HCT116 (cell line): ENCODE results near the gene IL3RA. TPM values are rescaled to one million over a fixed set of nuclear protein-coding genes. Genes with fewer than 3 reads are reported as not detected.

Source experiments
- ATAC-seq: fragments of 200-7000 bp; cut with Tn5 transposase; 2 replicates; pipeline ENCODE4 v1.9.1; 2020; ENCODE audit warnings: mild to moderate bottlenecking, moderate library complexity
- BruUV-seq: library from RNA; stranded (reverse); fragments of 400-500 nt; replicated peaks from 2 replicates; lab custom pipeline; 2021; lab: Mats Ljungman, UMichigan
- CTCF ChIA-PET: fragments of 300-600 bp; sonication (Branson Sonifier 250); formaldehyde crosslinking; loops from one replicate; lab custom pipeline; 2021; ENCODE audit warnings: antibody characterized with exemption; lab: Charles Lee
- POLR2A ChIA-PET: fragments of 300-600, 350-600 bp; sonication (Branson Sonifier 250); formaldehyde crosslinking; loops from one replicate; lab custom pipeline; 2021; ENCODE audit warnings: antibody characterized with exemption; lab: Charles Lee
- RAD21 ChIA-PET, 2 experiments: fragments of 300-600 bp; sonication (Branson Sonifier 250); formaldehyde crosslinking; loops; one replicate each; lab custom pipeline; 2023; ENCODE audit warnings: low total read pairs in 2 of 2; ENCODE audit not compliant: uncharacterized antibody in 2 of 2, unreplicated experiment in 2 of 2, low non-redundant PET in 1 of 2; lab: Charles Lee
- DNase-seq: peaks from one replicate; pipeline ENCODE4 v3.0.0-alpha.2; 2010; ENCODE audit warnings: low read depth, low spot score
- H2AFZ ChIP-seq: fragments of 200-600 bp; shearing (Covaris generic), sonication (generic); 2 replicates; pipeline ENCODE4 v1.6.1; 2017; ENCODE audit warnings: low read depth, mixed run types, mixed read lengths, antibody characterized with exemption, low read length; ENCODE audit not compliant: poor library complexity, severe bottlenecking
- H3K27ac ChIP-seq: 2 replicates; pipeline ENCODE4 v1.5.1; 2012; ENCODE audit warnings: low read depth, low read length
- H3K27me3 ChIP-seq: fragments of 200-600 bp; sonication (generic); 2 replicates; pipeline ENCODE4 v1.6.1; 2016; ENCODE audit warnings: mixed run types, low read length, mixed read lengths; ENCODE audit not compliant: insufficient read depth
- H3K36me3 ChIP-seq, 2 experiments: fragments of 200-500 bp in 1 of 2; fragments of 200-600 bp in 1 of 2; sonication (Bioruptor generic) in 1 of 2; sonication (generic) in 1 of 2; 2 replicates each; pipeline versions ENCODE4 v1.5.1 to v1.6.1; 2014 to 2016; ENCODE audit warnings: low read length in 2 of 2, inconsistent platforms in 1 of 2, mixed read lengths in 1 of 2, mixed run types in 1 of 2; ENCODE audit not compliant: insufficient read depth in 2 of 2, control insufficient read depth in 1 of 2
- H3K4me1 ChIP-seq, 2 experiments: fragments of 200-600 bp in 1 of 2; sonication (generic) in 1 of 2; 2 replicates each; pipeline versions ENCODE4 v1.5.1 to v1.6.1; 2012 to 2017; ENCODE audit warnings: low read length in 2 of 2, inconsistent platforms in 1 of 2, mild to moderate bottlenecking in 1 of 2, mixed read lengths in 1 of 2, mixed run types in 1 of 2, moderate library complexity in 1 of 2; ENCODE audit not compliant: insufficient read depth in 2 of 2, control insufficient read depth in 1 of 2
- H3K4me2 ChIP-seq: fragments of 200-600 bp; sonication (generic); 2 replicates; pipeline ENCODE4 v1.6.1; 2017; ENCODE audit warnings: mixed run types, low read length, mixed read lengths
- H3K4me3 ChIP-seq, 2 experiments: fragments of 200-600 bp in 1 of 2; sonication (generic) in 1 of 2; replicated peaks in 1 of 2; 2 replicates each; pipeline ENCODE4 v1.5.1; 2011 to 2016; ENCODE audit warnings: low read length in 2 of 2, control low read depth in 1 of 2, low read depth in 1 of 2, mild to moderate bottlenecking in 1 of 2, mixed read lengths in 1 of 2, mixed run types in 1 of 2
- H3K79me2 ChIP-seq: fragments of 200-600 bp; sonication (generic); 2 replicates; pipeline ENCODE4 v1.6.1; 2017; ENCODE audit warnings: mild to moderate bottlenecking, mixed run types, low read length, moderate library complexity, mixed read lengths; ENCODE audit not compliant: insufficient read depth
- H3K9ac ChIP-seq: fragments of 200-600 bp; sonication (generic); 2 replicates; pipeline ENCODE4 v1.6.1; 2016; ENCODE audit warnings: low read length, mixed read lengths
- H3K9me2 ChIP-seq: fragments of 200-600 bp; sonication (generic), shearing (Covaris generic); 2 replicates; pipeline ENCODE4 v1.6.1; 2017; ENCODE audit warnings: mixed run types, mild to moderate bottlenecking, moderate library complexity; ENCODE audit not compliant: insufficient read depth
- H3K9me3 ChIP-seq, 2 experiments: fragments of 200-500 bp in 1 of 2; fragments of 200-600 bp in 1 of 2; sonication (Bioruptor generic) in 1 of 2; sonication (generic) in 1 of 2; 2 replicates each; pipeline ENCODE4 v1.6.1; 2014 to 2017; ENCODE audit warnings: low read length in 2 of 2, mixed read lengths in 2 of 2, inconsistent platforms in 1 of 2, low read depth in 1 of 2, mild to moderate bottlenecking in 1 of 2, mixed run types in 1 of 2, moderate library complexity in 1 of 2; ENCODE audit not compliant: control insufficient read depth in 1 of 2, insufficient read depth in 1 of 2
- H4K20me1 ChIP-seq: fragments of 200-600 bp; sonication (generic), shearing (Covaris generic); 2 replicates; pipeline ENCODE4 v1.6.1; 2017; ENCODE audit warnings: mixed run types, mild to moderate bottlenecking, moderate library complexity; ENCODE audit not compliant: insufficient read depth
- ATF3 ChIP-seq: IDR thresholded peaks from 2 replicates; pipeline ENCODE4 v1.6.1; 2012
- CBX3 ChIP-seq: IDR thresholded peaks from 2 replicates; pipeline ENCODE4 v1.6.1; 2012; ENCODE audit warnings: low read depth
- CEBPB ChIP-seq: IDR thresholded peaks from 2 replicates; pipeline ENCODE4 v1.6.1; 2012; ENCODE audit warnings: low read depth
- EZH2 ChIP-seq: fragments of 200-600 bp; sonication (generic); IDR thresholded peaks from 2 replicates; pipeline ENCODE4 v1.6.1; 2017; ENCODE audit warnings: antibody characterized with exemption, mixed run types
- JUND ChIP-seq: IDR thresholded peaks from 2 replicates; pipeline ENCODE4 v1.6.1; 2012
- MAX ChIP-seq: IDR thresholded peaks from 2 replicates; pipeline ENCODE4 v1.6.1; 2012
- POLR2AphosphoS5 ChIP-seq: IDR thresholded peaks from 2 replicates; pipeline ENCODE4 v1.6.1; 2011; ENCODE audit warnings: mild to moderate bottlenecking, low read depth, low read length, moderate library complexity
- SIN3A ChIP-seq: IDR thresholded peaks from 2 replicates; pipeline ENCODE4 v1.6.1; 2012; ENCODE audit warnings: low read depth
- SP1 ChIP-seq: IDR thresholded peaks from 2 replicates; pipeline ENCODE4 v1.6.1; 2012; ENCODE audit warnings: low read depth
- SRF ChIP-seq: IDR thresholded peaks from 2 replicates; pipeline ENCODE4 v1.6.1; 2012; ENCODE audit warnings: low read depth
- TCF7L2 ChIP-seq: IDR thresholded peaks from 2 replicates; pipeline ENCODE4 v1.7.0; 2011; ENCODE audit warnings: borderline replicate concordance, inconsistent platforms; ENCODE audit not compliant: insufficient read depth, insufficient read length; ENCODE audit errors: extremely low read depth
- ZBTB33 ChIP-seq: IDR thresholded peaks from 2 replicates; pipeline ENCODE4 v1.6.1; 2011; ENCODE audit warnings: mild to moderate bottlenecking, low read length, moderate library complexity; ENCODE audit not compliant: insufficient replicate concordance; ENCODE audit errors: extremely low read depth
- ZFX ChIP-seq: fragments of 450-650 bp; IDR thresholded peaks from 2 replicates; pipeline ENCODE4 v1.6.1; 2017
- intact Hi-C: fragments of 100-400 bp; cut with micrococcal nuclease; formaldehyde crosslinking; loops from 2 replicates; pipeline ENCODE4 v1.10.0; 2022
- total RNA-seq: library from RNA; stranded (reverse); gene quantifications from one replicate; pipeline ENCODE4 v1.2.1, GENCODE V29; 2021; ENCODE audit not compliant: unreplicated experiment
- TF ChIP-seq, protein P1 (sequence below): IDR thresholded peaks from 2 replicates; pipeline ENCODE4 v1.6.1; 2012; ENCODE audit warnings: low read depth

Gene IL3RA
- total RNA-seq, 1 experiment from 2014 or later: not detected

- no peak for TF ChIP-seq ZBTB33
- no peak for TF ChIP-seq CEBPB
- TF ChIP-seq ZFX: no peak
- TF ChIP-seq POLR2AphosphoS5: no peak
- no peak for TF ChIP-seq ATF3
- no peak for TF ChIP-seq JUND
- no peak for TF ChIP-seq CBX3
- TF ChIP-seq SRF: no peak
- TF ChIP-seq MAX: no peak
- TF ChIP-seq TCF7L2: no peak
- TF ChIP-seq, protein P1, sequence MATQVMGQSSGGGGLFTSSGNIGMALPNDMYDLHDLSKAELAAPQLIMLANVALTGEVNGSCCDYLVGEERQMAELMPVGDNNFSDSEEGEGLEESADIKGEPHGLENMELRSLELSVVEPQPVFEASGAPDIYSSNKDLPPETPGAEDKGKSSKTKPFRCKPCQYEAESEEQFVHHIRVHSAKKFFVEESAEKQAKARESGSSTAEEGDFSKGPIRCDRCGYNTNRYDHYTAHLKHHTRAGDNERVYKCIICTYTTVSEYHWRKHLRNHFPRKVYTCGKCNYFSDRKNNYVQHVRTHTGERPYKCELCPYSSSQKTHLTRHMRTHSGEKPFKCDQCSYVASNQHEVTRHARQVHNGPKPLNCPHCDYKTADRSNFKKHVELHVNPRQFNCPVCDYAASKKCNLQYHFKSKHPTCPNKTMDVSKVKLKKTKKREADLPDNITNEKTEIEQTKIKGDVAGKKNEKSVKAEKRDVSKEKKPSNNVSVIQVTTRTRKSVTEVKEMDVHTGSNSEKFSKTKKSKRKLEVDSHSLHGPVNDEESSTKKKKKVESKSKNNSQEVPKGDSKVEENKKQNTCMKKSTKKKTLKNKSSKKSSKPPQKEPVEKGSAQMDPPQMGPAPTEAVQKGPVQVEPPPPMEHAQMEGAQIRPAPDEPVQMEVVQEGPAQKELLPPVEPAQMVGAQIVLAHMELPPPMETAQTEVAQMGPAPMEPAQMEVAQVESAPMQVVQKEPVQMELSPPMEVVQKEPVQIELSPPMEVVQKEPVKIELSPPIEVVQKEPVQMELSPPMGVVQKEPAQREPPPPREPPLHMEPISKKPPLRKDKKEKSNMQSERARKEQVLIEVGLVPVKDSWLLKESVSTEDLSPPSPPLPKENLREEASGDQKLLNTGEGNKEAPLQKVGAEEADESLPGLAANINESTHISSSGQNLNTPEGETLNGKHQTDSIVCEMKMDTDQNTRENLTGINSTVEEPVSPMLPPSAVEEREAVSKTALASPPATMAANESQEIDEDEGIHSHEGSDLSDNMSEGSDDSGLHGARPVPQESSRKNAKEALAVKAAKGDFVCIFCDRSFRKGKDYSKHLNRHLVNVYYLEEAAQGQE: no peak
- no peak for TF ChIP-seq EZH2
- TF ChIP-seq SP1: no peak
- no peak for TF ChIP-seq SIN3A
- Histone ChIP-seq H4K20me1 (no peaks in the 10 kb centered on the region), H3K9me2 (no peaks in the 10 kb centered on the region), H3K4me1 (no peaks in the 10 kb centered on the region), H3K4me3 (no peak overlapping the region), H3K27ac (no peak overlapping the region), H3K36me3 (no peaks in the 10 kb centered on the region), H3K79me2 (no peaks in the 10 kb centered on the region), H3K9ac (no peak overlapping the region), H3K4me2 (no peak overlapping the region), H3K9me3 (no peaks in the 10 kb centered on the region), H3K27me3 (no peaks in the 10 kb centered on the region), H2AFZ (no peak overlapping the region)
- DNase-seq (no peak), ATAC-seq (no peak)
- CTCF ChIA-PET: no interaction called here
- POLR2A ChIA-PET: no interaction called here
- BruUV-seq: no TSS peak
- intact Hi-C loops: no loop called here
- RAD21 ChIA-PET: no interaction called here
These were observed 1.7 kb upstream of the IL3RA start for GRCh38 chrX:1334854-1335253.
